Spleen (tissue), 7 donors: Measurements from ENCODE around the gene TBC1D10B.

Experiments
- CTCF ChIP-seq, 11 experiments: fragments of 200-600 bp in 7 of 11; fragments of 450-650 bp in 4 of 11; sonication (generic) in 4 of 11; IDR thresholded peaks in 8 of 11; conservative IDR thresholded peaks in 3 of 11; 1 replicate in 7 of 11; 2 replicates in 4 of 11; pipeline versions ENCODE4 v1.4.0 to v1.8.0; 2016 to 2021; ENCODE audit warnings: antibody characterized with exemption in 11 of 11, inconsistent platforms in 4 of 11, mild to moderate bottlenecking in 1 of 11
- POLR2AphosphoS5 ChIP-seq, 3 donors: sonication (generic); formaldehyde crosslinking; IDR thresholded peaks; one replicate each; pipeline ENCODE4 v1.5.1; 2017; ENCODE audit warnings: antibody characterized with exemption in 3 of 3
- donor health status: DM: no; HTN: no; CAD: no; lungs with moderate emphysema.
- donor health status: DM: no; HTN: no; CAD: no.
- donor health status: DM: no; HTN: no; CAD: no.

- TF ChIP-seq CTCF (IDR thresholded peaks at IDR 0.05 in 8 of 11, conservative IDR thresholded peaks at IDR 0.05 in 3 of 11) = no peak
- TF ChIP-seq POLR2AphosphoS5 (IDR thresholded peaks at IDR 0.05) = no peak
Measured at GRCh38 chr16:30368792-30369090, 1.6 kb downstream of the TBC1D10B start.
